Esophagus squamous epithelium (tissue), 4 donors: ENCODE measurements around the gene CTNNAL1.

ENCODE experiments used
- POLR2A ChIP-seq, 4 donors: fragments of 450-650 bp; IDR thresholded peaks; one replicate each; pipeline ENCODE4 v1.6.1; 2017; ENCODE audit warnings: antibody characterized with exemption in 4 of 4, mild to moderate bottlenecking in 4 of 4, moderate library complexity in 3 of 4
- TF ChIP-seq, protein P1 (sequence below), 6 experiments: fragments of 450-650 bp in 4 of 6; fragments of 200-600 bp in 2 of 6; sonication (generic) in 2 of 6; IDR thresholded peaks; one replicate each; pipeline ENCODE4 v1.5.1; 2016 to 2019; ENCODE audit warnings: antibody characterized with exemption in 6 of 6, mild to moderate bottlenecking in 4 of 6, moderate library complexity in 4 of 6

DNA sequence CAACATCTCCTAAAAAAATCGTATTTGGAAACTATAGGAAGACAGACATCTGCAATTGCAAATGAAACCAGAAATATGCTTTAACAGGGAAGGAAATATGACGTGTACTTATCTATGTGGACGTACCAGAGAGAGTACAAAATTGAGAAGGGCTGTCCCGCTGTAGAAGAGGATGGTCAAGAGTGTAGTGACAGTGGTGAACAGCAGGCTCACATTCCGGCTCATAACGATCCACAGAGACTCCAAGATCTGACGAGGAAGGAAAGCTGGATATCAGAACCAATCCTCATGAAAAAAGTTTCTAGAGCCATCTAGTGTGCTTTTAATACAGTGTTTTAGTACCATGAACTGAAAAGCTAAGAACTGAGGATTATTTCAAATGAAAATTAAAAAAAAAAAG is 37.1 kb upstream of the CTNNAL1 start:
- no peak for TF ChIP-seq POLR2A (IDR thresholded peaks at IDR 0.05)
- TF ChIP-seq, protein P1, sequence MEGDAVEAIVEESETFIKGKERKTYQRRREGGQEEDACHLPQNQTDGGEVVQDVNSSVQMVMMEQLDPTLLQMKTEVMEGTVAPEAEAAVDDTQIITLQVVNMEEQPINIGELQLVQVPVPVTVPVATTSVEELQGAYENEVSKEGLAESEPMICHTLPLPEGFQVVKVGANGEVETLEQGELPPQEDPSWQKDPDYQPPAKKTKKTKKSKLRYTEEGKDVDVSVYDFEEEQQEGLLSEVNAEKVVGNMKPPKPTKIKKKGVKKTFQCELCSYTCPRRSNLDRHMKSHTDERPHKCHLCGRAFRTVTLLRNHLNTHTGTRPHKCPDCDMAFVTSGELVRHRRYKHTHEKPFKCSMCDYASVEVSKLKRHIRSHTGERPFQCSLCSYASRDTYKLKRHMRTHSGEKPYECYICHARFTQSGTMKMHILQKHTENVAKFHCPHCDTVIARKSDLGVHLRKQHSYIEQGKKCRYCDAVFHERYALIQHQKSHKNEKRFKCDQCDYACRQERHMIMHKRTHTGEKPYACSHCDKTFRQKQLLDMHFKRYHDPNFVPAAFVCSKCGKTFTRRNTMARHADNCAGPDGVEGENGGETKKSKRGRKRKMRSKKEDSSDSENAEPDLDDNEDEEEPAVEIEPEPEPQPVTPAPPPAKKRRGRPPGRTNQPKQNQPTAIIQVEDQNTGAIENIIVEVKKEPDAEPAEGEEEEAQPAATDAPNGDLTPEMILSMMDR (IDR thresholded peaks at IDR 0.05) = no peak
